ENCODE measurements around the gene ARL14EP. TPM values are rescaled to one million over a fixed set of nuclear protein-coding genes. Genes with fewer than 3 reads are reported as not detected.

Gene ARL14EP
- total RNA-seq, 1 donor from 2014 or later = 21.9 TPM

DNA sequence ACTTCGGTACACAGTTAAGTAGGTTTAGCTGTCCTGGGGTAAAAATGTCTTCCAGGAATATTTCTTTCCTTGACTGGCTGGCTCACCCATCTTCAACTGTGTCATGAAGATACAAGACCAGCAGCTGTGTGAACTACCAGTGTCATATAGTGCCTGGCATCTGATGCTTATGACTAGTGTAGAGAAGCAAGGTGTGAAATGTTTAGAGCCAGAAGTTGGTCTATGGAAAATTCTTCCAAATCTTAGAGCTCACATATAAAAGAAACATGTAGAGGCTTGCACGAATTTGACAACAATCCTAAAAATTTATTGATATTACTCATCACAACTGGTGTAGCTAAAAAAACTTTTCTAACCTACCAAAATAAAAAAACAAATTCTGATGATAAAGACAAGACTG lies 54.4 kb downstream of the ARL14EP start:
- no peak overlapping the region for H3K27ac ChIP-seq
- intact Hi-C loops (cut with DNase I) = no loop called here
- no peak for ATAC-seq
- DNase-seq = no peak
- H3K4me1 ChIP-seq = no peaks in the 10 kb centered on the region
- no peak overlapping the region for H3K4me3 ChIP-seq
- TF ChIP-seq, protein P1, sequence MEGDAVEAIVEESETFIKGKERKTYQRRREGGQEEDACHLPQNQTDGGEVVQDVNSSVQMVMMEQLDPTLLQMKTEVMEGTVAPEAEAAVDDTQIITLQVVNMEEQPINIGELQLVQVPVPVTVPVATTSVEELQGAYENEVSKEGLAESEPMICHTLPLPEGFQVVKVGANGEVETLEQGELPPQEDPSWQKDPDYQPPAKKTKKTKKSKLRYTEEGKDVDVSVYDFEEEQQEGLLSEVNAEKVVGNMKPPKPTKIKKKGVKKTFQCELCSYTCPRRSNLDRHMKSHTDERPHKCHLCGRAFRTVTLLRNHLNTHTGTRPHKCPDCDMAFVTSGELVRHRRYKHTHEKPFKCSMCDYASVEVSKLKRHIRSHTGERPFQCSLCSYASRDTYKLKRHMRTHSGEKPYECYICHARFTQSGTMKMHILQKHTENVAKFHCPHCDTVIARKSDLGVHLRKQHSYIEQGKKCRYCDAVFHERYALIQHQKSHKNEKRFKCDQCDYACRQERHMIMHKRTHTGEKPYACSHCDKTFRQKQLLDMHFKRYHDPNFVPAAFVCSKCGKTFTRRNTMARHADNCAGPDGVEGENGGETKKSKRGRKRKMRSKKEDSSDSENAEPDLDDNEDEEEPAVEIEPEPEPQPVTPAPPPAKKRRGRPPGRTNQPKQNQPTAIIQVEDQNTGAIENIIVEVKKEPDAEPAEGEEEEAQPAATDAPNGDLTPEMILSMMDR (IDR thresholded peaks at IDR 0.05) = no peak
- no peaks in the 10 kb centered on the region for H3K9me3 ChIP-seq
- no peaks in the 10 kb centered on the region for H3K27me3 ChIP-seq (ENCODE audit: low read depth)
- no peaks in the 10 kb centered on the region for H3K36me3 ChIP-seq

DNA sequence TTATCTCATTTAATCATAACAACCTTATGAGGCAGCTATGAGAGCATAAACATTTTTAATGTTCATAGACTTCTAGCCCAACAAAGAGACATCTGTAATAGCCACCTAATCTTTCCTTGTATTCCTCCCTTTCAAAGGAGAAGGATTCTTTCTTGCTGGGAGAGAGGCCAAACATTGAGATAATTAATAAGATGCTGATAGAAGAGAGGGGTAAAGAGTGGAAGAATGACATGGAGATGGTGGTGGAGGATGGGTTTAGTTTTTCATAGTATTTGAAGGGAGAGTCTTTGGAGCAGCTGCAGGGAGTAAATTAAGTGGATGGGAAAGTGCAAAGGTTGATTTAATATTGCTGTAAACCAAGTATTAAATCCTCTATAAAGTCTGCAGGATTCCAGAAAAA lies 57.9 kb downstream of the ARL14EP start:
- intact Hi-C loops (cut with DNase I) = no loop called here

DNA sequence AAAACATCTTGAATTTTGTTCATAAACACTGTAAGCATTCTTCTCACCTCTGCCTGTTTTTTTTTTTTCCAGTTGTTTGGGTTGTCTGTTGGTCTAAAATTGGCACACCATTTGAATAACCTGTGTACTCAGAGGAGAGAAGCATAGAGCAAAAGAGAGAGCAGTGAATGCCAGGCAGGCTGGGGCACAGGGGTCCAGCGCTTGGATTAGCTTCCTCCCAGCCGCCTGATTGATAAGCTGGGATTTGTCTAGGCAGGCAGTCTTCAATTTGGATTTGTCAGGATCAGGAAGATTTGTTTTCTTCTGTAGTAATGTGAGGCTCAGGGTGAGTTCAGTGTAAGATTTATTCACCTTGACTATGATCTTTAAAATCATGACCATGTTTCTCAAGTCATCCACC lies 59.0 kb downstream of the ARL14EP start:
- intact Hi-C loops (cut with DNase I) = no loop called here
- Histone ChIP-seq H3K4me3 (no peak overlapping the region), H3K36me3 (no peaks in the 10 kb centered on the region), H3K4me1 (no peaks in the 10 kb centered on the region), H3K9me3 (no peaks in the 10 kb centered on the region), H3K27me3 (ENCODE audit: low read depth) (no peaks in the 10 kb centered on the region), H3K27ac (no peak overlapping the region)
- TF ChIP-seq, protein P1 (IDR thresholded peaks at IDR 0.05) = no peak
- no peak for ATAC-seq
- DNase-seq = no peak

More for the DNA sequence above, 57.9 kb downstream of the ARL14EP start:
- H3K27ac ChIP-seq = no peak overlapping the region
- H3K4me1 ChIP-seq = no peaks in the 10 kb centered on the region
- DNase-seq (no peak), ATAC-seq (no peak)
- no peak overlapping the region for H3K4me3 ChIP-seq
- no peaks in the 10 kb centered on the region for H3K27me3 ChIP-seq (ENCODE audit: low read depth)
- TF ChIP-seq, protein P1 (IDR thresholded peaks at IDR 0.05) = no peak
- no peaks in the 10 kb centered on the region for H3K36me3 ChIP-seq
- no peaks in the 10 kb centered on the region for H3K9me3 ChIP-seq

Other genes with a start within 250 kb of the ARL14EP start
- gene FSHB, start 92.1 kb upstream of the ARL14EP start, total RNA-seq = not detected

Data from lower lobe of right lung (tissue), 2 donors.